Activated CD8-positive, alpha-beta memory T cell treated with anti-CD3 and anti-CD28 coated beads for 36 hours (primary cell): ENCODE measurements around the gene CEP128. TPM values are rescaled to one million over a fixed set of nuclear protein-coding genes. Genes with fewer than 3 reads are reported as not detected.
"Not testable (repeated sequence)": the region's sequence is repeated elsewhere in the genome, so short reads cannot be mapped to it uniquely, and the experiment has no call there.

Source experiments
- CTCF ChIA-PET: fragments of 350-600 bp; sonication (Branson Sonifier 250); formaldehyde crosslinking; loops from one replicate; lab custom pipeline; 2021; ENCODE audit warnings: antibody characterized with exemption; lab: Charles Lee
- POLR2A ChIA-PET: fragments of 350-600 bp; sonication (Branson Sonifier 250); formaldehyde crosslinking; loops from one replicate; lab custom pipeline; 2021; ENCODE audit warnings: antibody characterized with exemption; lab: Charles Lee
- total RNA-seq, 2 experiments: library from RNA; stranded (reverse); gene quantifications; one replicate each; pipeline ENCODE4 v1.2.3, GENCODE V29; 2021

CEP128 gene
- total RNA-seq, 2 experiments from 2014 or later: 18.0 to 19.7 TPM

GRCh38 chr14:80956922-80957321 is 15.4 kb upstream of the CEP128 start:
- ChIA-PET CTCF (no interaction called here), POLR2A (no interaction called here)

- POLR2A ChIA-PET: no interaction called here
Measured at GRCh38 chr14:80956102-80956501, 14.6 kb upstream of the CEP128 start.

GRCh38 chr14:80955416-80955941 is 13.9 kb upstream of the CEP128 start, which contains the start of gene TSHR:
TSS of gene TSHR (plus strand) at chr14:80955621. CDS start at chr14:80955681, 60 bp downstream.
- CTCF ChIA-PET: interaction anchor here (0.6 to 2.9 kb wide), 8 partner anchors 12 to 499 kb away, joined by 3 to 32 read pairs (median 4); no protein-coding TSS in a partner anchor
- POLR2A ChIA-PET: no interaction called here

More at GRCh38 chr14:80956102-80956501, 14.6 kb upstream of the CEP128 start:
- CTCF ChIA-PET: interaction anchor here (1.1 to 2.9 kb wide), 3 partner anchors 32 to 207 kb away, joined by 4 to 32 read pairs (median 4); no protein-coding TSS in a partner anchor

- CTCF ChIA-PET: interaction anchor here (0.6 to 2.9 kb wide), 9 partner anchors 12 to 500 kb away, joined by 3 to 32 read pairs (median 4); no protein-coding TSS in a partner anchor
- POLR2A ChIA-PET: no interaction called here
Measured at GRCh38 chr14:80954687-80955299, 13.3 kb upstream of the CEP128 start.

- POLR2A ChIA-PET, CTCF ChIA-PET: not testable (repeated sequence)
Measured at GRCh38 chr14:80953211-80953610, 11.7 kb upstream of the CEP128 start.

- ChIA-PET CTCF (no interaction called here), POLR2A (no interaction called here)
Measured at GRCh38 chr14:80951491-80951890, 10.0 kb upstream of the CEP128 start.

GRCh38 chr14:80948291-80948690 is 6.8 kb upstream of the CEP128 start:
- ChIA-PET POLR2A (no interaction called here), CTCF (interaction anchor here (0.6 kb wide), 1 partner anchor 521 kb away, joined by 4 read pairs; no protein-coding TSS in a partner anchor)

GRCh38 chr14:80946797-80947196 is 5.3 kb upstream of the CEP128 start:
- ChIA-PET POLR2A (interaction anchor here (0.6 kb wide), 1 partner anchor 16 kb away, joined by 3 read pairs; no protein-coding TSS in a partner anchor), CTCF (interaction anchor here (1.6 kb wide), 1 partner anchor 223 kb away, joined by 3 read pairs; no protein-coding TSS in a partner anchor)

- ChIA-PET CTCF (interaction anchor here (1.6 kb wide), 1 partner anchor 224 kb away, joined by 3 read pairs; no protein-coding TSS in a partner anchor), POLR2A (no interaction called here)
Measured at GRCh38 chr14:80946187-80946586, 4.6 kb upstream of the CEP128 start.

GRCh38 chr14:80944861-80945617 is 3.5 kb upstream of the CEP128 start:
- ChIA-PET CTCF (interaction anchor here (0.6 kb wide), 1 partner anchor 238 kb away, joined by 4 read pairs; no protein-coding TSS in a partner anchor), POLR2A (no interaction called here)

GRCh38 chr14:80942191-80942600 is 658 bp upstream of the CEP128 start:
- POLR2A ChIA-PET: interaction anchor here (0.6 to 1.9 kb wide), 4 partner anchors 11 to 279 kb away, joined by 3 to 7 read pairs (median 4); partner anchors contain the start of gene GTF2A1
- CTCF ChIA-PET: interaction anchor here (1.6 to 2.1 kb wide), 2 partner anchors 11 to 13 kb away, joined by 5 to 8 read pairs; partner anchors contain the start of gene TSHR

GRCh38 chr14:80940146-80940545 is 1.4 kb downstream of the CEP128 start:
- CTCF ChIA-PET: interaction anchor here (1.0 to 1.4 kb wide), 3 partner anchors 19 to 230 kb away, joined by 3 read pairs; no protein-coding TSS in a partner anchor
- POLR2A ChIA-PET: interaction anchor here (1.0 kb wide), 1 partner anchor 10 kb away, joined by 5 read pairs; no protein-coding TSS in a partner anchor

GRCh38 chr14:80933686-80934085 is 7.9 kb downstream of the CEP128 start:
- POLR2A ChIA-PET: no interaction called here
- CTCF ChIA-PET: interaction anchor here (1.3 kb wide), 1 partner anchor 26 kb away, joined by 3 read pairs; no protein-coding TSS in a partner anchor

GRCh38 chr14:80933282-80933681 is 8.3 kb downstream of the CEP128 start:
- ChIA-PET POLR2A (no interaction called here), CTCF (no interaction called here)

GRCh38 chr14:80930836-80931389 is 10.6 kb downstream of the CEP128 start:
- CTCF ChIA-PET: interaction anchor here (0.6 to 1.5 kb wide), 3 partner anchors 12 to 226 kb away, joined by 4 to 8 read pairs (median 5); partner anchors contain the start of gene TSHR

GRCh38 chr14:80930095-80930494 is 11.4 kb downstream of the CEP128 start:
- POLR2A ChIA-PET: interaction anchor here (1.3 to 1.8 kb wide), 2 partner anchors 10 to 11 kb away, joined by 5 to 7 read pairs; partner anchors contain the start of gene CEP128
- CTCF ChIA-PET: no interaction called here

More at GRCh38 chr14:80930836-80931389, 10.6 kb downstream of the CEP128 start:
- POLR2A ChIA-PET: interaction anchor here (1.1 to 1.8 kb wide), 3 partner anchors 9 to 16 kb away, joined by 3 to 7 read pairs (median 5); partner anchors contain the start of gene CEP128

- CTCF ChIA-PET: no interaction called here
- POLR2A ChIA-PET: no interaction called here
Measured at GRCh38 chr14:80927083-80927989, 14.2 kb downstream of the CEP128 start.
